ENCODE data around the gene MYOZ1. TPM values are rescaled to one million over a fixed set of nuclear protein-coding genes. Genes with fewer than 3 reads are reported as not detected.
A peak's percentile ranks its signal among the peaks of the same experiment; 100 is the strongest.
"Not testable (repeated sequence)": the region's sequence is repeated elsewhere in the genome, so short reads cannot be mapped to it uniquely, and the experiment has no call there.

Gene MYOZ1
- total RNA-seq, 1 experiment from 2014 or later: not detected

DNA sequence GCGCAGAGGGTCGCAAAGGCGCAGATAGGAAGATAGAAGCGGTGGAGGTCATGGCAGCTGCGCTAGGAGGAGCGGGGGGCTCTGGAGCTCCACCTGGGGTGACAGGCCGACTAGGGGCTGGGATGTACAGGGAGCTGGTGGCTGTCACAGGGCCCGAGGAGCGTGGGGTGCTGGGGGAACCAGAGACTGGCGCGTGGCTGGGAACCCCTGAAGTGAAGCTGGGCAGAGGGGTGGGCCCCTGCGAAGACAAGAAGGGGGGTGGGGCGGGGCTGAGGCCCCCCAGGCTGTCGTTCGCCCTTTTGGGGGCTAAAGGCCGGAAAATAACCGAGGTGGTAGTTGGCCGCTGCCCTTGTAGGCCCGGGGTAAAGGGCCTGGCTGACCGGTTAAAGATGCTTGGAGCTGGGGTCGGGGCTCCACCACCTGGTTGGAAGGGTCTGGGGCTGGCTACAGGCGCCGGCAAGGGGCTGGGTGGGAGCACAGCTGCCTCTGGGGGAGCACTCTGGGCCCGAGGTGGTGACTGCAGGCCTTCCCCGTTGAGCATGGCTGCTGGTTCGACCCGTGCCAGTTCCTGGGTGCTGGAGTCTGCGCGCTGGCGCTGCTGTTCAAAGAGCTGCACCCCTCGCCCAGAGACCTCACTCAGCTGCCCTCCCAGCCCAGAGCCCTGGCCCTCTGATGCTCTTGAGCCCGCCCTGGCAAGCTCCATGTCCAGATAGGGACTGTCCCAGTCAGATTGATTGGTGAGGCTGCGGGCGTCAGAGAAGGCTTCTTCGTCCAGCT, 6.8 kb upstream of the MYOZ1 start:
- no peak for DNase-seq (ENCODE audit: low spot score)

DNA sequence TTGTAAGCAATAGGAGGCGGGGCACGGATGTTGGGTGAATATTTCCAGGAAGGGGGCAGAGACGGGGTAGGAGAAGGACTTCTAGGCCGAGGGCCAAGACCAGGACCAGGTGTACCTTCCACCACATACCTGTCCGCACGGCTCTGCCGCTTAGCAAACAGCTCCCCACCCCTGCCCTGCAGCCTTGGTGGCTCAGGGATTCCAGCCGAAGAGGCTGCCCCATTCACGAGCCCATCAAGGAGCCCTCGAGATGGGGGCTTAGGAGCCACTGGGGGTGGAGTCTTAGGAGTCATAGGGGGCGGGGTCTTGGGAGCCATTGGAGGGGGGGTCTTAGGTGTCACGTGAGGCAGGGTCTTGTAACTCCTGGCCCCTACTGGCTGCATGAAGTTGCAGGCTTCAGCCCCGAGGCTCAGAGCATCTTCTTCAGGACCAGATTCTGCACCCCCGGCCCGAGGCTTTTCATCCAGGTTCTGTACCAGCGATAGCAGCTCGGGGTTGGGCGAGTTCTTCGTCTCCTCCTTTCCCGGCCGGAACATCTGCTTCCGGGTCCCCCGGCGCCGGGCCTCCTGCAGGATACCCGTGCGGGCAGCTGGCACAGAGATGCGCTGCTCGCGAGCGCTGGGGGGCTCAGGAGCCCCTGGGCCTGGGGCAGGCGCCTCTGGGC, 6.1 kb upstream of the MYOZ1 start:
- DNase-seq (ENCODE audit: low spot score): no peak

DNA sequence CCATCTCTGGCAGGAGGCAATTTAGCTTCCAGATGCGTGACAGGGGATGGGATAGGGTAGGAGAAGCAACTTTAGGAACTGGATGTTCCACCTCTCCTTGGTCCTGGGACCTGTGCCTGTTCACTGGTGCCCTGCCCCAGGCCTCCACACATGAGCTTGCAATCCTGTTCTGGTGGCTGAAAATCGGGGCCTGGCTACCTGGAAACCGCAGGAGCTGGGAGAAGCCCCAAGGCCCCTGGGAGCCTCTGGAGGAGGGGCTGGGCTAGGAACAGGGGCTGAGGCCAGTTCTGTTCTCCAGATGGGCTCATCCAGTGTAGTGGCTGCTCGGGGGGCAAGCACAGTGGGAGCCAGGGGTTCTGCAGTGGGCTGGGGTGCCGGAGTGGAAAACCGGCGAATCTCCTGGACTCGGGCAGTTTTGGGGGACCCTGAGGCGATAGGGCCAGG, 5.3 kb upstream of the MYOZ1 start:
- DNase-seq (ENCODE audit: low spot score): no peak

DNA sequence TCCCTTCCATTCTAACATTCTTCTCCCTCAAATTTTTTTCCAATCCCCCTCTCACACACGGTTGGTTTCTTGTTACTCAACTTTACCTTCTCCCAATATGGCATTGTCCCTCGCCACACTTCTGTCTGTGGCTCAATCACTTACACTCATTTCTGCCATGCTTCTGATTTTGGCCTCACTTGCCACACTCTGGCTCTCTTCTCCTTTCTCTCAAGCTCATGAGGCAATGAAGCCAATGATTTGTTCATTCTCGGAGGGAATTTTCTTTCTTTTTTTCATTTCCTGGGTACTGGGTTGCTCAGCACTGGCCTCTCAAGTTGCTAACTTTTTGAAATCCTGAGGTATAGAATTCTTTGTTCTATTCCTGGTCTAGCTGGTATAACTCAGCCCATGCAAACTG, 4.0 kb upstream of the MYOZ1 start:
- DNase-seq (ENCODE audit: low spot score): no peak

DNA sequence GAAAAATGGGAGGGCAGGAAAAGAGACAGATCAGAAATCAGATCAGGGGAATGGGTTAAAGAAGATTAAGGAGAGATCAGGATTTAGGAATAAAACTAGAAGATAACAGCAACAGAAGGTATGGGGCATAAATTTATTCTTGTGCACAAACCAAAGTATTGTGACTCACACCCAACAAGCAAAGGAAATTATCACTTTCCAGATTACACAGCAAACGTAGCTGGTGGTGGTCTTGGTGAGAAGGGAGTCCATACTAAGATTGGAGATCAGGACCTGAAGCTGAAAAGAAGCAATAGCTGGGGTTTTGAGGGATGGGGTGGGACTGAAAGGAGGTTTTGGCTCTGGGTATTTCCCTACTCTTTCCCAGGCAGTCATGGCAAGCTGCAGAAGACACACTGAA, 3.5 kb upstream of the MYOZ1 start:
- DNase-seq (ENCODE audit: low spot score): no peak

DNA sequence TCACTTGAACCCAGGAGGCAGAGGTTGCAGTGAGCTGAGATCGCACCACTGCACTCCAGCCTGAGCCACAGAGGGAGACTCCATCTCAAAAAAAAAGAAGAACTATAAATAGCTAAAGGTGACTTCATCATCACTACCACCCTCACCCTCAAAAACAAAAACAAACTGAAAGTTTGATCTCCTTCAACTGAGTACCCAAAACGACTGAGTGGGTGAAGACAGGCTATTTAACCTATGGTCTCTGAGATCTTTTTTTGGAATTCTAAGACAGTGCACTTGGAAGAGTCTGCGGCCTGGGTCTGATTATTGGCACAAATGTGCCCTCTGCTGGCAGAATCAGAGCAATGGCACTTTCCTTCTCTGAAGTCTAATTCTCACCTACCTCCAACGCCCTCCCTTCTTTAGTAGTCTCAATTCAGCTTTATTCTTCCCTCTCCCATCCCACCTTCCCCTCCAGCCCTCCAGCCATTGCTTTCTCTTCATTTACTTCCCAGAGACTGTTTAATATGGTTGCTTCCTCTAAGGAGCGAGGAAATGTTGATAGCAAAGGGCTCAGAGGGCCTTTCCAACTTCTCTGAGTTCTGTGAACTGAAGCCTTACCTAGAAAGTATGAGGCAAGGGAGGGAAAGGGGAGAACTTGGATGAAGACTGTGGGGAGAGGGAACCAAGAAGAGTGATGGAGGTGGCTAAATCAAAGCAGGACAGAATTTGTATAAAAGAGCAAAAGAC, 2.9 kb upstream of the MYOZ1 start:
- DNase-seq (ENCODE audit: low spot score): peak; percentile 73

DNA sequence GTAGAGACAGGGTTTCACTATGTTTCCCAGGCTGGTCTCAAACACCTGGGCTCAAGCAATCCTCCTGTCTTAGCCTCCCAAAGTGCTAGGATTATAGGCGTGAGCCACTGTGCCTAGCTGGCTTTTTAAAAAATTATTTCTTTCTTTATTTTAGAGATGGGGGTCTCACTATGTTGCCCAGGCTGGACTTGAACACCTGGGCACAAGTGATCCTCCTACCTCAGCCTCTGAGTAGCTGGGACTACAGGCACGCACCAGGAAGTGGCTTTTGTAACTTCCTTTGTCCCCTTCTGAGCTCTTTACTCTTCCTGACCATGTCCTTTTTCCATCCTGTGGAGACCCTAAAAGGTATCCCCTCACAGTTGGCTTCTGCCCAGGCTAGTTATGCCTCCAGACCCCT, 2.1 kb upstream of the MYOZ1 start:
- DNase-seq (ENCODE audit: low spot score): no peak

DNA sequence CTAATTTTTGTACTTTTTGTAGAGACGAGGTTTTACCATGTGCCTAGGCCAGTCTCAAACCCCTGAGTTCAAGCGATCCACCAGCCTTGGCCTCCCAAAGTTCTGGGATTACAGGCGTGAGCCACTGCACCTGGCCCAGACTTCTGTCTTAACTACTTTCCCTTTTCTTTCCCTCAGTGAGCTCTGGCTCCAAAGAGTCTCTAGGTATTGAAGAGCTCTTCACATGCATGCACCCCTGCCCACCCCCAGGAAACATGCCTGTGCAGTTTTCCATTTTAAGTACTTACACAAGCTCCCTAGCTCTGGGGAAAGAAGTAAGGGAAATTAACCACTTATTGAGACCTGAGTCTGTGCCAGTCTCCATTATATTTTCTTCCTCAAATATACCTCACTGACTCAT, 2.0 kb downstream of the MYOZ1 start:
- no peak for DNase-seq (ENCODE audit: low spot score)

DNA sequence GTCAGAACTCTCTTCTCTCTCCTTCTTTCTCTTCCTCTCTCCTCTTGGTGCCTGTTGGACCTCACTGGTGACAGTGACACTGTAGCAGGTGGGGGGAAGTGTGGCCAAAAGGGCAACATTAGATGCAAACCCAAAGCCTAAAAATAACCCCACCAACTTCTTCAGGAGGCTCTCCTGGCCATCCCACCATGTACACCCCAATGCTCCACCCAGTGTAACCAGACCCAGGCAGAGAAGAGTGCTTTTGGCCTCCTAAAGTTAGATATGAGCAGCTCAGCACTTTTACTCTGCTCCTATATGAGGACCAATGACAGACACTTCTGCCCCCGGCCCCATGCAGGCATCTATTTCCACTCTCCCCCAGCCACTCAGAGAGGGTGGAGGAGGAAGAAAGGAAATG, 5.5 kb downstream of the MYOZ1 start:
- no peak for DNase-seq (ENCODE audit: low spot score)

DNA sequence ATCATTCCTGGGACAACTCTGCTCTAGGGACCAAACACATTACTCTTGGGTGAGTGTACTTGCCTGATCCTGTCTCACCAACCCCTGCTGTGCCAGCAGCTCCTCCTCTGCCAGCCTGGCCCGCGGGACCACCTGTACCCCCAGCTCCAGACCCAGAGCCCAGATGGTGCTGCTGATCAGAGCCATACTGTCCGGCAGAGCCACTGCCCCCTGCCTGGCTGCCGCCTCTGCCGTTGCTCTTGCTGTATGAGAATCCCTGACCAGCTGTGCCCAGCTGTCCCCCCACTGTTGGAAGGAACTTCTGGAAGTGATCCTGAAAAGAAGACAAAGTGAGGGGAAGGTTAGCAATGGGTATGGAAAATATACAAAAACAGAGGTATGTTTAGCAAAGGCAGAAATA, 6.9 kb downstream of the MYOZ1 start:
- DNase-seq (ENCODE audit: low spot score): no peak

DNA sequence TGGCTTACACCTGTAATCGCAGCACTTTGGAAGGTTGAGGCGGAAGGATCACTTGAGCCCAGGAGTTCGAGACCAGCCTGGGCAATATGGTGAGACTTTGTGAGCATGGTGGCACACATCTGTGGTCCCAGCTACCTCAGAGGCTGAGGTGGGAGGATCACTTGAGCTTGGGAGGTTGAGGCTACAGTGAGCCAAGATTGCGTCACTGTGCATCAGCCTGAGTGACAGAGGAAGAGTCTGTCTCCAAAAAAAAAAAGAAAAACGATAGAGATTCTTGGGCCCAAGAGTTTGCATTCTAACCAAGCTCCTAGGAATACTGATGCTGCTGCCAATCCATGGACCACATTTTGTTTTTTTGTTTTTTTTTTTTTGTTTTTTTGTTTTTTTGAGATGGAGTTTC, 12.1 kb downstream of the MYOZ1 start:
- no peak for DNase-seq (ENCODE audit: low spot score)

DNA sequence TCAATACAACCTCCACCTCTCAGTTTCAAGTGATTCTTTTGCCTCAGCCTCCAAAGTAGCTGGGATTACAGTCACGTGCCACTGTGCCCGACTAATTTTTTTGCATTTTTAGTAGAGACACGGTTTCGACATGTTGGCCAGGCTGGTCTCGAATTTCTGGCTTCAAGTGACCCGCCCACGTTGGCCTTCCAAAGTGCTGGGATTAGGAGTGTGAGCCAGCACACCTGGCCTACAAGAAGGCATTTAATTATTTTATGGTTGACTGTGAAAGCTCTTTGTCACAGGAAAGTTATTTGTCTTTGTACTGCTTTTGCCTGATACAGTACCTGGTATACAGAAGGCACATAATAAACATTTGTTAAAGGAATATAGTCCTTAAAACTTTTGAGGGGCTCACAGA, 12.9 kb downstream of the MYOZ1 start:
- no peak for DNase-seq (ENCODE audit: low spot score)

DNA sequence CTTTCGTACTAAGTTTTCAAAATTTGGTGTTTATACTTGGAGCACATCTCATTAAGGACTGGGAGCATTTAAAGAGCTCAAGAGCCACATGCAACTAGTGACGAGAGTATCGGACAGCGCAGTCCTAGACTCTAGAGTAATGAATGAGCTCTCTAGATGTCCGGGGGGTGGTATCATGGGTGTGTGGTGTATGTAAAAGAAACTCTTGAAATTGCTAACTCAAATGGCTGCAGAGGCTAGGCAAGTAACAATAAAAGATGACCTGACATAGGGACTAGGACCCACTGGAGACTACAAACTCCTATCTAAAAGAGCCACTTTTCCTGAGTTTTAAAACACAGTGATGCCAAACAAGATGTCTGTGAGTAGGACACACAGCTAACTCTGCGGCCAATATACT, 14.0 kb downstream of the MYOZ1 start:
- no peak for DNase-seq (ENCODE audit: low spot score)

DNA sequence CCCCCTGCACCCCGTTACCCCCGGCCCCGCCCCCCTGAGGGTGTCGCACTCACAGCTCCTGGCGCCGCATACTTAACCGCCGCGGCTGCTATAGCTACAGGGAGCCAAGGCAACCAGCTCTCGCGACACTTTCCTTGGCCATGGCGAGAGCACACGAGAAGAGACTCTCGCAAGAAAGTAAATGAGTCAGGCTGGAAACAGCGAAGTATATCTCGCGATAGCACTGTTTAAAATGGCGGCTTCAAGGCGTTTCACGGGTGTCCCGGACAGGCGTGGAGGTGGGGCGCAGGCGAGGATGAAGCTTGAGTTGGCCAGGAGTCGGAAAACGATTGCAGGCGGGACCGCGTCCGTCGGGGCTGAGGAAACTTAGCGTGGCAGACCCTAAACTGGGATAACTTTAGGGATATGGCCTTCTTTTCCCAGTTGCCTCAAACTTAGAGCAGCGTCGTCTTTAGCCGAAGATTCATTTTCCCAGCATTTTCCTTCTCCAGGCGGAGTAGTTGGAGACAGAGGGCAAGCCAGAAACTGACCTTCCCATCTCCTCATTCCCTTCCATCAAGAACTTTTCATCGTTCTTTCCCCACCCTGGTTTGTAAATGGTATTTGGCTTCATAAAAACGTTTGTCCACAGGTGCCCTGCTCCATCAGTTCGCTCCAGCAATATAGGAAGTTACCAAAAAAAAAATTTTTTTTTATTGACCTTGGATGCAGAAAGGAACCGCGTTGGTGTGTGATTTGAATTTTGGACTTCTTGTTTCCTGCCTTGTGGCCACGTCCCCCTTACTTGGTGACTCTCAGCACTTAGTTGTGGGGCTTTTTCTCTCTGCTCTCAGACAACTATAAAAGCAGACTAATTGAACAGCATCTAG, 15.2 kb downstream of the MYOZ1 start:
- DNase-seq (ENCODE audit: low spot score): peak; percentile 97

DNA sequence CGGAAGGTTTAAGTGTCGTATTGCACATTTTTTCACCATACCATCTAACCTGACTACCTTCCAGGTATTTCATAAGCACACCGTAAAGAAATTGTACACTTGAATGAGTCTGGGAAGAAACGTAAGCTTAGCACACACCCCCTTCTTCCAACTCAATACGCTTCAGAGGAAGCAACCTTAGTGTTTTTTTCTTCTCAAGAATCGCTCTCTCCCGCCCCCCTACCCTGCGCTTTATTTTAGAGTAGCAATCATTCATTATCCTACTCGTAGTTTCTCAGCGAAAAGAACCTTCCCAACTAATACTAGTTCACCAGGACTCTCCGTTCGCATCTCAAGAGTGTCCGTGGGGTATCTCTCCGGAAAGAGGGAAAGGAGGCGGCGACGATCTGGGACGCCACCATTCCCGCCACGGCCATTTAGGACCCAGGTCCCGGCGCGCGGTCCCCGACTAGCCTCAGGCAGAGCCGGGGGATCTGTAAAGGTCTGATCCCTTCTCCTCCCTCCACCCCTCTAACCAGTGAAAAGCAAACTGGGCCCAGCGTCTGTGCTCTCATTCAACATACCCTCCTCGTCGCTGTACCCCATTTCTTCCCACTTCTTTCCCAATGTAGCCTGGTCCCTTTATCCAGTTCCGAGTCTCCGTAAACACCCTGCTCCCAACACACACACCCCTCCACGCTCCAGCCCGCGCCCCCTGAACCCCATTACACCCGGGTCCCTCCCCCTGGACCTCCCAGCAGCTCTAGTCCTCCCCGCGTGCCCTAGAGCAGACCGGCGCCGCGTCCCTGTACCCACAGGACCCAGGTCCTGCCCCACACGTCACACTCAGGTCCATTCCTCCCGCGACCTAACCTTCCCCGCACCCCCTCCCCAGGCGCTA, 16.0 kb downstream of the MYOZ1 start:
- peak; percentile 49 for DNase-seq (ENCODE audit: low spot score)

DNA sequence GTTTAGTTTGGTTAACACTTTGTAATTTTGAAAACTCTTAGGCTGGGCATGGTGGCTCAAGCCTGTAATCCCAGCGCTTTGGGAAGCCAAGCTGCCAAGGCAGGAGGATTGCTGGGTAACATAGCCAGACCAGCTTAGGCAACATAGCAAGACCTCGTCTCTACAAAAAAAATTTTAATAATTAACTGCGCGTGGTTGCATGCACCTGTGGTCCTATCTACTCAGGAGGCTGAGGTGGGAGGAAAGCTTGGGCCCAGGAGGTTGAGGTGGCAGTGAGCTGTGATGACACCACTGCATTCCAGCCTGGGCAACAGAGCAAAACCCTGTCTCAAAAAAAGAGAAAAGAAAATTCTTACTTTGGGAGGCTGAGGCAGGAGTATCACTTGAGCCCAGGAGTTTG, 18.2 kb downstream of the MYOZ1 start:
- DNase-seq (ENCODE audit: low spot score): no peak

DNA sequence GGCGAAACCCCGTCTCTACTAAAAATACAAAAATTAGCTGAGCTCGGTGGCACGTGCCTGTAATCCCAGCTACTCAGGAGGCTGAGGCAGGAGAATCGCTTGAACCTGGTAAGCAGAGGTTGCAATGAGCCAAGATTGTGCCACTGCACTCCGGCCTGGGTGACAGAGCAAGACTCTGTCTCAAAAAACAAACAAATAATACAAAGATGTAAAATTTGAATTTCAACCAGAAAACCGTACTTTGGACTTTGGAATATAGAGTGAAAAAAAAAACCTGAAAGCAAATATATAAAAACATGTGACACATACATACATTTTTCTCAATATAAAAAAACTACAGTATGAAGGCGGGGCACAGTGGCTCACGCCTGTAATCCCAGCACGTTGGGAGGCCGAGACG, 20.3 kb downstream of the MYOZ1 start:
- DNase-seq (ENCODE audit: low spot score): not testable (repeated sequence)

DNA sequence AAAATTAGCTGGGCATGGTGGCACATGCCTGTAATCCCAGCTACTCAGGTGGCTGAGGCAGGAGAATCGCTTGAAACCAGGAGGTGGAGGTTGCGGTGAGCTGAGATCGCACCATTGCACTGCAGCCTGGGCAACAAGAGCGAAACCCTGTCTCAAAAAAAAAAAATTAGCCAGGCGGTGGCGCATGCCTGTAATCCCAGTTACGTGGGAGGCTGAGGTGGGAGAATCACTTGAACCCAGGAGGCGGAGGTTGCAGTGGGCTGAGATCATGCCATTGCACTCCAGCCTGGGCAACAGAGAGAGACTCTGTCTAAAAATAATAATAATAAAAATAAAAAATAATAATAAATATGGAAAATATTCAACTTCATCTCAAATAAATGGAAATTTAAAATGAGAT, 24.1 kb downstream of the MYOZ1 start:
- not testable (repeated sequence) for DNase-seq (ENCODE audit: low spot score)

DNA sequence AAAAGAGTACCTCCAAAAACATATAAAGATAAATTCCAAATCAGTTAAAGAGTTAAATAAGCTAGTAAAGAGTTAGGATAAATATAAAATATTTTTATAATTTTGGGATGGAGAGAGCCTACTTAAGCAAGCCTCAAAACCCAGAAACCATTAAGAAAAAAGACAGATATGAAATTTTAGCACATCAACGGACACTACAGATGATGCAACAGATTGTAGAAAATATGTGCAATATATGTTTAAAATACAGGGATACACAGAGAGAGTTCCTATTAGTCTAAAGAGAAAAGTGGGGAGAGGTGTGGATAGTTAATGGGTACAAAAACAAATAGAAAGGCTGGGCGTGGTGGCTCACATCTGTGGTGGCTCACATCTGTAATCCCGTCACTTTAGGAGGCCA, 26.6 kb downstream of the MYOZ1 start:
- DNase-seq (ENCODE audit: low spot score): no peak

DNA sequence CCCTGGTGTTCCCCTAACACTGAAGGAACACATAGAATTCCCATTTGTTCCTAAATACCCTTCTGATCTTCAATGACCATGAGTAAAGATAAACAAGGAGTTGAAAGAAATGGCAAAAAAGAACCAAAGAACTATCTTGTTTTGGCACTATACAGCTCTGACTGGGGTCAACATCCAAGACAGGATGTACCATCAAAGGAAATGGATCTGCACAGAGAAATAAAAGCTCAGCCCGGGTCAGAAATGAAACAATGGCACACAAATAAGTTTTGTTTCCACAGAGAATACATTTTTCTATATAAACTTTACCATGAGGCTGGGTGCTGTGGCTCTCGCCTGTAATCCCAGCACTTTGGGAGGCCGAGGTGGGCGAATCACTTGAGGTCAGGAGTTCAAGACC, 32.2 kb downstream of the MYOZ1 start:
- no peak for DNase-seq (ENCODE audit: low spot score)

DNA sequence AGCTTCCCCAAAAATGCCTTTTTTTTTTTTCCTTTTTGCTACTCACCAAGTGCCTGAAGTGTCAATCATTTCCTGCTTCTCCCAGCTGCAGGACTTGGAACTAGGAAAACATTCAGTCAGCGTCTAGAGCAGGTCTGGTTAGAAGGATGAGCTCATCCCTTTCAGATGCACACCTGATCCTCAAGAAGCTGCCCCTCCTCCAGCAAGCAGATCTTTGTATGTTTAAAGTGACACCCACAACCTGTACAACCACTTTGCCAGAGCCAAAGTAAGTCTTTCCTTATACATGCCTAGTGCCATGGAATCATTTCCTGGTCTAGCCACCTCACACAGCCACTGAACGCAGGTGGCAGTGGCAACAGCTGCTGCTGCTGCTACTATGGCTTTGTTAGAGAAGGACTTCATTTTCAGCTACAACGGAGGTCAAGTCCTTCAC, 39.8 kb downstream of the MYOZ1 start:
- peak; percentile 55 for DNase-seq (ENCODE audit: low spot score)

All from A172 (cell line).